Measurements from ENCODE around the gene SFXN5. TPM values are rescaled to one million over a fixed set of nuclear protein-coding genes. Genes with fewer than 3 reads are reported as not detected.
"Not testable (repeated sequence)": the region's sequence is repeated elsewhere in the genome, so short reads cannot be mapped to it uniquely, and the experiment has no call there.

The SFXN5 gene
- total RNA-seq, 2 experiments from 2014 or later = 11.9 to 13.3 TPM

DNA sequence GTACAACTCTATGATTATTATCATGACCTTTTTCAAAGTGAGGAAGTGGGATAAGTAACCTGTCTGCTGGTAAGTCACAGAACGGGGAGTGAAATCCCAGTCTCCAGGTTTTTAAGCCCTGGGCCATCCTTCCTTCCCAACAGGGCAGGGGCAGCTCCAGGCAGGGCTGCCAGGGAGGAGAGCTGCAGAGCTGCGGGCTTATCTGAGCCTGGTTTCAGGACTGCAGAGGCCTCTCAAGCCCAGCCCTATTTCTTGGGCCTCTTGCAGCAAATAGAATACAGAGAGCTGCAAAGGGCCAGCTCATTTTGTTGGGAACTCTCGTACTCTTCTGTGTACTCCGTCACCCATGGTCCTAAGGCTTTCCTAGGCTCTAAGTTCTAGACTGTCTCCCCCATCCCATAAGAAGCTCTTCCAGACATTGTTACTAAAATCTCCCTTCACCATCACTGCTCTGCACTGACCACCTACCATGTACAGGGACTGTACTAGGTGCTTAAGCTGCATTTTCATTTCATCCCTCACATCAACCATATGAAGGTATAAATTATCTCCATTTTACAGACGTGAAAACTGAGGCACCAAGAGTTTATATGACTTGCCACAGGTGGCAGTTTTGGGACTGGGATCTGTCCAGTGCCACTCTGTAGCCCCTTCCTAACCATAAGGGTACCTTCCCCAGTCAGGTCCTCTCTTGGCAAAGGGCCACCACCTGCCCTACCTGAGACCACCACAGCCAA, 38.1 kb upstream of the SFXN5 start:
- Mint-ChIP-seq H3K27me3 (peaks cover 22% of the 10 kb centered on the region), H3K9me3 (no peaks in the 10 kb centered on the region), H3K36me3 (no peaks in the 10 kb centered on the region), H3K27ac (no peak overlapping the region), H3K4me3 (no peak overlapping the region), H3K4me1 (peaks cover 12% of the 10 kb centered on the region)
- ATAC-seq (ENCODE audit: low read depth) (no peak), DNase-seq (no peak)
- POLR2A ChIA-PET = no interaction called here

DNA sequence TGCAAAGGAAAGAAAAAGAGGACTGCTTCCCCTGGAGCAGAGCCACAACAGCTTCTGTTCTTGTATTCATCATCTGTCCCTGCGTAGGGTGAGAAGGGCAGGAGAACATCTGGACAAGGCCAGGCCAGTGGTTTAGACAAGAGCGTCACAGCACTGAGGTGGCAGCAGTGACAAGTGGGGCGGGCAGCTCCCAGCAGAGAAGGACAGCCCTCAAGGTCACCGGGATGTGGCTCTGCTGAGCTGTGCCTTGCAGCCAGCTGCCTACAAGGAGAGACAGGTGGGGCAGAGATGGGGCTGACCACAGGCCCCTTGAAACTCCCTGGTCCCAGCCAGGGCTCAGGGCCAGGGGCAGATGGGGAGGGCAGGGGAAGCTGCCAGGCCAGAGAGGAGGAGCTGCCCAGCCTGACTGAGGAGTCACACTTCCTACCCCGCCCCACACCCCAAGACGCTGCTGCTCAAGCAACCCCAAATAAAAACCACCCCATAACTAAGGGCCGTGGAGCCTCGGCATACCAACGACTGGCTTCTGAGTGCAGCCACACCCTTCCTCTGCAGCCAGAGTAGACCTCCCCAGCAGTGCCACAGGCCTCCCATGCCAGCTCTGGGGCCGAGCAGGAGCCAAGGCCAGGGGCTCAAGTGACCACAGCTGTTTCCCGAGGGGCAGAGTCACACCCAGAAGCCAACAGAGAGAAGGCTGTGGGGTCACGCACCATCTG, 35.9 kb upstream of the SFXN5 start:
- DNase-seq (no peak), ATAC-seq (ENCODE audit: low read depth) (no peak)
- Mint-ChIP-seq H3K4me3 (no peak overlapping the region), H3K9me3 (no peaks in the 10 kb centered on the region), H3K4me1 (peaks cover 14% of the 10 kb centered on the region), H3K27me3 (peaks cover 19% of the 10 kb centered on the region), H3K27ac (no peak overlapping the region), H3K36me3 (no peaks in the 10 kb centered on the region)
- POLR2A ChIA-PET = no interaction called here

DNA sequence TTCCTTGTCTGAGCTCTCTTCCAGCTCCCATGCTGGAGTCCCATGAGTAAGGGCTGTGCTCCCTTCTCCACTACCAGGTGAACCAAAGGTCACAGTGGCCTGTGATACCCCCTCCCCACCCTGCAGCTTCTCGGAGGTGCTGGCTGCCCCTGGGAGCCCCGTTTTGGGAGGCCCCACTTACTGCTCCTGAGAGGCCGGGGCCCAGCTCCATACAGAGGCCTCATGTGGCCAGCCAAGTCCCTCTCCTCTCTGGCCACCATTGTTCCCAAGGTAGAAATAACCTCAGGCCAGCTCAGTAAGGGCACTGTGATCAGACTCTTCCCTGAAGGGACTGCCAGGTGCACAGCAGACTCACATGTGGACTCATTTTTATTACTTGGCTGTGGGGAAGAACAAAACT, 35.3 kb upstream of the SFXN5 start:
- H3K36me3 Mint-ChIP-seq = no peaks in the 10 kb centered on the region
- H3K4me1 Mint-ChIP-seq = peaks cover 14% of the 10 kb centered on the region
- POLR2A ChIA-PET = no interaction called here
- no peak for ATAC-seq (ENCODE audit: low read depth)
- DNase-seq = no peak
- H3K4me3 Mint-ChIP-seq = no peak overlapping the region
- H3K27ac Mint-ChIP-seq = no peak overlapping the region
- peaks cover 15% of the 10 kb centered on the region for H3K27me3 Mint-ChIP-seq
- H3K9me3 Mint-ChIP-seq = no peaks in the 10 kb centered on the region

DNA sequence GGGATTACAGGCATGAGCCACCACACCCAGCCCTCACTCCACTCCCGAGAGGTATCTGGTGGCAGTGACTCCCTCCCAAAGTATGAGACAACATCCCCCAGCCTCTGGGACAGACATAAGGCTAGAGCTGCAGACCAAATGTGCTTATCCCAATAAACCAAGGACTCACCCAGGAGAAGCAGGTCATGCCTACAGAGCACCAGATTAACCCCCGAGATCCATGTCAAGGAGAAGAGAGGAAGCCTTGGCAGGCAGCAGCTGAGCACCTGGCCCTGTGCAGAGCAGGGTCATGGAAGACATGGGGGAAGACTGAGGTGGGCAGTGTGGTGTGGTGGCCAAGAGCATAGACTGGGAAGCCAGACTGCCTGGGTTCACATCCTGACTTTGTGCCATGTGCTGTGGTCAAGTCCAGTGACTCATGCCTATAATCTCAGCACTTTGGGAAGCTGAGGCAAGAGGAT, 34.0 kb upstream of the SFXN5 start:
- Mint-ChIP-seq H3K27me3 (peaks cover 4% of the 10 kb centered on the region), H3K4me3 (no peak overlapping the region), H3K4me1 (peaks cover 5% of the 10 kb centered on the region), H3K36me3 (no peaks in the 10 kb centered on the region), H3K9me3 (no peaks in the 10 kb centered on the region), H3K27ac (no peak overlapping the region)
- no peak for DNase-seq
- ATAC-seq (ENCODE audit: low read depth) = no peak
- POLR2A ChIA-PET = no interaction called here

DNA sequence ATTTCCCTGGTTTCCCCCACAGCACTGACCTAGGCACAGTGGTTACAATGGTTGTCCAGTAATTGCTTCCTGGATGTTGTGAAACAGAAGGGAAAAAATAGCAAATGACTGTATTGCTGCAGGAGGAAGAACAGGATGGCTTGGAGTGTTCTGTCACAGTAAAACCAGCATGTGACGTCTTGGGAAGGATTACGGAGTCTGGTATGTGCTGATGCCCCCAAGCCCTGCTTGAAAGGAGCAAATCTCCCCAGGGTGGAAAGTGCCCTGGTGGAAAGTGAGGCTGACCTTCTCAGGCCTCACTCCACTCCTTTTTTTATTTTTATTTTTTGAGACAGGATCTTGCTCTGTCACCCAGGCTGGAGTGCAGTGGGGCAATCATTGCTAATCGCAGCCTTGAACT, 33.4 kb upstream of the SFXN5 start:
- Mint-ChIP-seq H3K4me3 (no peak overlapping the region), H3K9me3 (no peaks in the 10 kb centered on the region), H3K27me3 (peaks cover 2% of the 10 kb centered on the region), H3K4me1 (peaks cover 5% of the 10 kb centered on the region), H3K27ac (no peak overlapping the region), H3K36me3 (no peaks in the 10 kb centered on the region)
- POLR2A ChIA-PET = no interaction called here
- ATAC-seq (ENCODE audit: low read depth) (no peak), DNase-seq (no peak)

DNA sequence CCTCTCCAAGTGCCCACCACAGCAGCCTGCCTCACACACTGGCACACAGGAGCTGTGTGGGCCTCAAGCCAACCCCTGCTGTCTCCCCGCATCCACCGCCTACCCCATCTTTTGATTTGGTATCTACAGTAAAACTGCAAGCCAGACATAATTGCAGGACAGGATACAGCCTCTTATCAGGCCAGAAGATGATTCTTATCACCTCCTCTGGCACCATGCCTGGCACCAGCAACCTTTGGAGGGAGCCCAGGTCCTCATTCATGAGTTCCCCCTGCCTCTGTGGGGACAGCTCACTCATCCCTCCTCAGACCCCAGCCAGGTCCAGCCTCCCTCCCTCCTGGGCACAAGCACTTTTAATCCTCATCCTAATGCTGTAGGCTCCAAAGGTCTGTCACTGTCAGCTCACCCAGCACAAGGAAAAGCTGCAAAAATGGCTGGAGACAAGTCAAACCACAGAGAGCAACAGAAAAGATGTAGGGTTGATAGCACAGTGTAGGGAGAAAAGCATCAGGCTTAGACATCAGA, 31.6 kb upstream of the SFXN5 start:
- Mint-ChIP-seq H3K9me3 (no peaks in the 10 kb centered on the region), H3K36me3 (no peaks in the 10 kb centered on the region), H3K4me3 (no peak overlapping the region), H3K4me1 (peaks cover 5% of the 10 kb centered on the region), H3K27ac (no peak overlapping the region), H3K27me3 (no peaks in the 10 kb centered on the region)
- POLR2A ChIA-PET = no interaction called here
- DNase-seq = no peak
- ATAC-seq (ENCODE audit: low read depth) = no peak

DNA sequence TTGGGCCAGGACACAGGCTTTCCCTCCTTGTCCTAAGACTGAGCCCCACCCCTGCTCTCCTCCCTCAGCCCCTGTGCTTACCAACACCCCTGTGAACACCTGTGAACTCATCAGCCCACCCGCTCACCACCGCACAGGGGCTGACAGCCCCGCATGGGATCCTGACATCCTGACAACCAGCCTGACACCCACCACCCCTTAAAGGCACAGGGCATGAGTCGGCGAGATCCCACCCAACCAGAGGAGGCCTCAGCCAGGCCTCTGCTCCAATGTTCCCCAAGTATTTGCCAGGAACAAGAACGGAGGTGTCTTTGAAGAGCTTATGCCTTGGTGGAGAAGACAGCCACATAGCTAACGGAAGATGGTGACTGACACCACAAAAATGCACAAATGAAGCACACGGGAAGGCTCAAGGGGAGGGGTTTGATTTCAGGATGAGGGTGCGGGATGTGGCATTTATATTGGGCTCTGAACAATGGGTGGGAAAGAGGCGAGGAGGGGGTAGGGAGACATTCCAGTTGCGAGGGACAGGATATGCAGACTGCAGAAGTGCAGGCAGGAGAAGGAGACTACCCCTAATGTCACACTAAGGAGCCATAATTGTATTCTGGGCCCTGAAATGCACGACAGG, 30.2 kb upstream of the SFXN5 start:
- DNase-seq = no peak
- no peak overlapping the region for H3K4me3 Mint-ChIP-seq
- no peak for ATAC-seq (ENCODE audit: low read depth)
- H3K4me1 Mint-ChIP-seq = peaks cover 5% of the 10 kb centered on the region
- no peak overlapping the region for H3K27ac Mint-ChIP-seq
- H3K9me3 Mint-ChIP-seq = no peaks in the 10 kb centered on the region
- POLR2A ChIA-PET = no interaction called here
- H3K36me3 Mint-ChIP-seq = no peaks in the 10 kb centered on the region
- H3K27me3 Mint-ChIP-seq = no peaks in the 10 kb centered on the region

DNA sequence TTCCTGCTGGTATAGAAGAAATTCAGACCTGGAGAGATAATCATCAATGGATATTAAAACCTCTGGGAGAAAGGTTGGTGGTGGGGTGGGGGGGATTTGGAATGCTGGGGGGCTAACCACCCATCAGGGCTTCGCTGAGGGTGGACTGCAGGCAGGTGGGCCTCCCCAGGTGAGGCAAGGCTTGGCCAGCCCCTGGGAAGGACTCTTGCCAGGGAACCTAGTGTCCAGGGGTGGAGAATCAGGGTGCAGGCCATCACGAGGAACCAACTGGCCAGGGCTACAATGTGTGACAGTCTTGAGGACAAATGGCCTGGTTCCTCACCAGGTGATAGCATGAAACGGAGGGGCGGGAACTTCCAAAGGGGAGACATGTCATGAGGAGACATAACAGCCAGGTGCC, 29.4 kb upstream of the SFXN5 start:
- H3K36me3 Mint-ChIP-seq = no peaks in the 10 kb centered on the region
- no peak for DNase-seq
- no peak for ATAC-seq (ENCODE audit: low read depth)
- H3K4me1 Mint-ChIP-seq = peaks cover 5% of the 10 kb centered on the region
- POLR2A ChIA-PET = interaction anchor here (0.6 kb wide), 1 partner anchor 1734 kb away, joined by 4 read pairs; no protein-coding TSS in a partner anchor
- no peak overlapping the region for H3K4me3 Mint-ChIP-seq
- H3K9me3 Mint-ChIP-seq = no peaks in the 10 kb centered on the region
- H3K27me3 Mint-ChIP-seq = no peaks in the 10 kb centered on the region
- no peak overlapping the region for H3K27ac Mint-ChIP-seq

DNA sequence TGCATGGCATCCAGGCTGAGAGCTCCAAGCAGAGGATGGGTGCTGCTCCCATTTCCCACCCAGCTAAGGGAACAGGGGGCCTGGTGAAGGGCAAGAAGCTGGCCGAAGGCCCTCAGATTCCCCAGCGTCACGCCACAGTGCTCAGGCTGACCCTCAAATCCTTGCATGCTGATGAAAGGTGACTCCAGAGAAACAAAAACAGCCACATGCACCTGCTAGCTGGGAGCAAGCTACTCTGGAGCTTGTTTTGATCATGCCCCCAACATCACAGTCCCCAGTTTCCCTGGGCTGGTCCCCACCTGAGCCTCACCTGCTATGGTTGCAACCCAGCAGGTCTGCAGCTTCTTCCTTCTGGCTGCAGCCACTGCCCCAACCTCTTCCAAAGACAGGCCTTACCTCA, 28.0 kb upstream of the SFXN5 start:
- Mint-ChIP-seq H3K36me3 (no peaks in the 10 kb centered on the region), H3K27ac (no peak overlapping the region), H3K27me3 (no peaks in the 10 kb centered on the region), H3K4me3 (no peak overlapping the region), H3K9me3 (no peaks in the 10 kb centered on the region), H3K4me1 (peaks cover 5% of the 10 kb centered on the region)
- ATAC-seq (ENCODE audit: low read depth) = no peak
- DNase-seq = no peak
- POLR2A ChIA-PET = no interaction called here

DNA sequence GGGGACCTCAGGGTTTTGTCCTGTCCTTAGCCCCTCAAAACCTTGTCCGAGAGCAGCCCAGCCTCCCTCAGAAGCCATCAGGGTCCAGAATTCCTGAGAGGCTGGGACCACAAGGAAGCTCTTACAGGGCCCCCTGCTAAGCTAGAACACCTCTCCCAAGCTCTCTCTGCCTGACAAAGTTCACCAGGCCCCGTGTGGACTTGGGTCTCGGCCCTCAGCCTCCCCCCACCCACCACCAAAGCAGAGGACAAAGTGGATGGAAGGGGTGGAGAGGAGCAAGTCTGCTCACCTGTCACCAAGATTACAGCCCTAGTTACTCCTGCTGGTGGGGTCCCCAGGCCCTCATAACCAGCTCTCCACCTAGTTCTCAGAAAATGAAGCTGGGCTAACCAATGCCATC, 24.4 kb upstream of the SFXN5 start:
- H3K27me3 Mint-ChIP-seq = no peaks in the 10 kb centered on the region
- H3K4me1 Mint-ChIP-seq = no peaks in the 10 kb centered on the region
- DNase-seq (no peak), ATAC-seq (ENCODE audit: low read depth) (no peak)
- no peak overlapping the region for H3K4me3 Mint-ChIP-seq
- POLR2A ChIA-PET = no interaction called here
- H3K9me3 Mint-ChIP-seq = no peaks in the 10 kb centered on the region
- H3K27ac Mint-ChIP-seq = no peak overlapping the region
- H3K36me3 Mint-ChIP-seq = no peaks in the 10 kb centered on the region

DNA sequence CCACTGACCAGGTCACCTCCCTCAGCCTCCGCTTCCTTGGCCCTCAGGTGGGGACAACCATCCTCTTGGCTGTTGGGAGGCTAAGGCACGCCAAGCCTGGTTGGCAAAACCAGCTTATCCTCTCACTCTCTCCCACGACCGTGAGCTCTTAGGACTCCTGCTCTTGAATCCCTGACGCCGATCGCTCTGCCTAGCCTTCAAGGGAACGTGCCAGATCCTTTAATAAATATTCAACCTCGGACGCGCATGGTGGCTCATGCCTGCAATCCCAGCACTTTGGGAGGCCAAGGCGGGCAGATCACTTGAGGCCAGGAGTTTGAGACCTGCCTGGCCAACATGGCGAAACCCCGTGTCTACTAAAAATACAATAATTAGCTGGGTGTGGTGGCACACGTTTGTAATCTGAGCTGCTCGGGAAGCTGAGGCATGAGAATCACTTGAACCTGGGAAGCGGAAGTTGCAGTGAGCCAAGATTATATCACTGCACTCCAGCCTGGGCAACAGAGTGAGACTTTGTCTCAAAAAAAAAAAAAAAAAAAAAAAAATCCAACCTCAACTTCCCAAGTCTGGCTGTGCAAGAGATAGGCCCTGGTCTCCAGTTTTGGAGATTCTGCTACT, 22.2 kb upstream of the SFXN5 start:
- H3K9me3 Mint-ChIP-seq; H3K27me3 Mint-ChIP-seq; ATAC-seq (ENCODE audit: low read depth); POLR2A ChIA-PET; H3K4me1 Mint-ChIP-seq; H3K36me3 Mint-ChIP-seq; DNase-seq; H3K4me3 Mint-ChIP-seq; H3K27ac Mint-ChIP-seq: not testable (repeated sequence)

DNA sequence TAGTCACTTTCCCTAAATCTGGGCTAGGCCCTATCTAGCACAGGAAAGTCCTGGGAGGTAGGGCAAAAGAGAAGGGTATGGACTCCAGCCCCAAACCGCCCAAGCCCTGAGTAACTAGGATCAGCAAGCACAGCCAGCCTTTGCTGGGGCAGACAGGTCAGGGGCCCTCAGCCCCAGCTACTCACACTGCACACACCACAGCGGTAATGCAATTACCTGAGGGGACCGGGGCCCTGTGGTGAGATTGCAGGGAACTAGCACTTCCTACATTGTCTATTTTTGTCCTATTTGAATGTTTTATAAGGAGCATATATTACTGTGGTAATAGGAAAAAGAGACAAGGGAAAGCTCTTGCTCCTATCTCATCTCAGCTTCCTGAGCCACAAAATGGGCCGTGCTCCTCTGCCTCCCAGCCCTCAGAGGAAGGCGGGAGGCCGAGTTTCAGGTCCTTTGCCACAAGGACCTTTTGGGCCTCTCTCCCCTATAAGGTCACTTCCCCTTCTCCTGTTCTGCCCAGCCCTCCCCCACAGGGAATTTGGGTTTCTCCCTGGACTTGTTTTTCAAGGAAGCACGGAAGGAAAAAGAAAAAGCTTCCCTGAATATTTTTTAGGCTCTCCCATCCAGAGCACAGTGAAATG, 20.8 kb upstream of the SFXN5 start:
- no peaks in the 10 kb centered on the region for H3K9me3 Mint-ChIP-seq
- H3K27ac Mint-ChIP-seq = no peak overlapping the region
- H3K36me3 Mint-ChIP-seq = no peaks in the 10 kb centered on the region
- ATAC-seq (ENCODE audit: low read depth) (no peak), DNase-seq (no peak)
- H3K4me3 Mint-ChIP-seq = no peak overlapping the region
- H3K4me1 Mint-ChIP-seq = no peaks in the 10 kb centered on the region
- POLR2A ChIA-PET = no interaction called here
- peaks cover 2% of the 10 kb centered on the region for H3K27me3 Mint-ChIP-seq

DNA sequence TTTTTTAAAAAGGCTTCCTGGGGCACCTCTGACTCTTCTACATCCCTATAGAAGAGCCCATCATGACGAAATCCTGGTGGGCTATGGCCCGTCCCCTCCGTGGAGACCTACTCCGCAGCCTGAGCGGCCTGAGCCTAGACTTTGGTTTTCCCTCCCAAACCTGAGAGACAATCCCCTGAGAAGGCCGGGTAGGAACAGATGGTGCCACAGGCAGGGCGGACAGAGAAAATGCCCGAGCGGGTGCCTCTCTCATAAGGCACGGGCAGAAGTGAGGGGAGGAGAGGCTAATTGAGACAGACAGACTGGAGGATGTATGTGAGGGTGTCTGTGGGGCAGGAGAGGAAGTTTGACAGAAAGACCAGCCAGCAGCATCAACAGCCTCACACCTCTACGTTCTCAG, 20.2 kb upstream of the SFXN5 start:
- Mint-ChIP-seq H3K4me1 (no peaks in the 10 kb centered on the region), H3K9me3 (no peaks in the 10 kb centered on the region), H3K4me3 (no peak overlapping the region), H3K36me3 (no peaks in the 10 kb centered on the region), H3K27me3 (peaks cover 2% of the 10 kb centered on the region), H3K27ac (no peak overlapping the region)
- no peak for DNase-seq
- no peak for ATAC-seq (ENCODE audit: low read depth)
- POLR2A ChIA-PET = no interaction called here
